ENCODE data around the gene DHRS13. TPM values are rescaled to one million over a fixed set of nuclear protein-coding genes. Genes with fewer than 3 reads are reported as not detected.

Gene DHRS13
- total RNA-seq, 4 donors from 2014 or later, result 10.6 to 16.2 (median 13.3) TPM

DNA sequence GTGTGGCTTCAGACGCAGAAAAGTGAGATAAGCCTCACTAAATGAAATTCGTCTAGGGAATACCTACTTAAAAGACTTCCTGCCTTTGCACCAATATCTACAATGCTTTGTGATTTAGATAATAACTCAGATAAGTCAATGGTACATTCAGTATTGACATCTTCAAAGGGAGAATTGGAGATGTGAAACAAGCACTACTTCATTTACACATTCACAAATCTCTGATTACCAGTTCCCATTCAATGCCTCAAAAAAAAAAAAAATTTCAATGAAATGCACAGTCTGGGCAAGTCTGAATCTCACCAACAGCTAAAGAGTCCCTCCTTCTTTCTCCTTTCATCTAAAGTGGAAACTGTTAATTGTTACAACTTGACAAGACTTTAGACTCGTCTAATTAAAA, 44.8 kb upstream of the DHRS13 start:
- Histone ChIP-seq H3K27ac (no peak overlapping the region), H3K27me3 (no peaks in the 10 kb centered on the region), H3K4me1 (peaks cover 19 to 41% of the 10 kb centered on the region in 2 donors), H3K9me3 (no peaks in the 10 kb centered on the region), H3K36me3 (peaks cover 0 to 4% of the 10 kb centered on the region in 2 donors), H3K4me3 (replicated peaks in 1 of 3) (no peak overlapping the region)
- no peak for TF ChIP-seq POLR2A (IDR thresholded peaks at IDR 0.05)
- TF ChIP-seq, protein P1, sequence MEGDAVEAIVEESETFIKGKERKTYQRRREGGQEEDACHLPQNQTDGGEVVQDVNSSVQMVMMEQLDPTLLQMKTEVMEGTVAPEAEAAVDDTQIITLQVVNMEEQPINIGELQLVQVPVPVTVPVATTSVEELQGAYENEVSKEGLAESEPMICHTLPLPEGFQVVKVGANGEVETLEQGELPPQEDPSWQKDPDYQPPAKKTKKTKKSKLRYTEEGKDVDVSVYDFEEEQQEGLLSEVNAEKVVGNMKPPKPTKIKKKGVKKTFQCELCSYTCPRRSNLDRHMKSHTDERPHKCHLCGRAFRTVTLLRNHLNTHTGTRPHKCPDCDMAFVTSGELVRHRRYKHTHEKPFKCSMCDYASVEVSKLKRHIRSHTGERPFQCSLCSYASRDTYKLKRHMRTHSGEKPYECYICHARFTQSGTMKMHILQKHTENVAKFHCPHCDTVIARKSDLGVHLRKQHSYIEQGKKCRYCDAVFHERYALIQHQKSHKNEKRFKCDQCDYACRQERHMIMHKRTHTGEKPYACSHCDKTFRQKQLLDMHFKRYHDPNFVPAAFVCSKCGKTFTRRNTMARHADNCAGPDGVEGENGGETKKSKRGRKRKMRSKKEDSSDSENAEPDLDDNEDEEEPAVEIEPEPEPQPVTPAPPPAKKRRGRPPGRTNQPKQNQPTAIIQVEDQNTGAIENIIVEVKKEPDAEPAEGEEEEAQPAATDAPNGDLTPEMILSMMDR (IDR thresholded peaks at IDR 0.05), result no peak
- intact Hi-C loops (cut with DNase I), result loop anchor here (5.0 kb wide), 1 partner anchor 40 kb away; no protein-coding TSS in a partner anchor
- WGBS, 2 donors, result 68 to 72% methylated on average over 3 of the region's 3 CpGs
- DNase-seq, result no peak

DNA sequence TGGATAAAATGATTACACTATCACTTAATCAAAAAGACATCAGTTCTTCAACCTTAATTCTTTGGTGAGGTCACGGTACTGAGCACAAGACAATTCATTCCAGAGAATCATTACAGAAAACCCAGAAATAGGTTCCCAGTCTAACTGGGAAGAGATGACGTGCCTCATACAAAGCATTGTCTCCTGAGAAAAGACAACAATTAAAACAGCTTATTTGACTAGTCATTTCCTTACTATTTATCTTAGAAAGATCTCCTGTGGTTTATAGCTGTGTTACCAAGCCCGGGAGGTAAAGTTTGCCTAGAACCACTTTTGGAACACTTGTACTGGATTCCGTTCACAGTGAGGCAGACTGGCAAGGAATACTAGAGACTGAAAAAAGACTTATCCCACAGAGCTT, 43.4 kb upstream of the DHRS13 start:
- no peaks in the 10 kb centered on the region for H3K27me3 ChIP-seq
- H3K9me3 ChIP-seq, result no peaks in the 10 kb centered on the region
- peak overlapping the region in 2 of 3 donors; percentile 20 to 40 for H3K27ac ChIP-seq
- no peak overlapping the region for H3K4me3 ChIP-seq (replicated peaks in 1 of 3)
- intact Hi-C loops (cut with DNase I), result loop anchor here (5.0 kb wide), 1 partner anchor 39 kb away; no protein-coding TSS in a partner anchor
- TF ChIP-seq, protein P1 (IDR thresholded peaks at IDR 0.05), result no peak
- no peak for TF ChIP-seq POLR2A (IDR thresholded peaks at IDR 0.05)
- no peak for DNase-seq
- peaks cover 19 to 40% of the 10 kb centered on the region in 2 donors for H3K4me1 ChIP-seq
- 48 to 51% methylated on average over 4 of the region's 4 CpGs for WGBS, 2 donors
- peaks cover 0 to 4% of the 10 kb centered on the region in 2 donors for H3K36me3 ChIP-seq

- Histone ChIP-seq H3K36me3 (peaks cover 0 to 4% of the 10 kb centered on the region in 2 donors), H3K4me3 (replicated peaks in 1 of 3) (no peak overlapping the region), H3K27me3 (no peaks in the 10 kb centered on the region), H3K27ac (no peak overlapping the region), H3K9me3 (no peaks in the 10 kb centered on the region), H3K4me1 (peaks cover 27 to 52% of the 10 kb centered on the region in 2 donors)
- WGBS, 2 donors, result 67 to 84% methylated on average over 8 of the region's 8 CpGs
- intact Hi-C loops (cut with DNase I), result loop anchor here (5.0 kb wide), 1 partner anchor 38 kb away; no protein-coding TSS in a partner anchor
- TF ChIP-seq POLR2A (IDR thresholded peaks at IDR 0.05), result no peak
- TF ChIP-seq, protein P1 (IDR thresholded peaks at IDR 0.05), result no peak
- DNase-seq, result no peak
Observed at GRCh38 chr17:28944862-28945741, 42.2 kb upstream of the DHRS13 start.

DNA sequence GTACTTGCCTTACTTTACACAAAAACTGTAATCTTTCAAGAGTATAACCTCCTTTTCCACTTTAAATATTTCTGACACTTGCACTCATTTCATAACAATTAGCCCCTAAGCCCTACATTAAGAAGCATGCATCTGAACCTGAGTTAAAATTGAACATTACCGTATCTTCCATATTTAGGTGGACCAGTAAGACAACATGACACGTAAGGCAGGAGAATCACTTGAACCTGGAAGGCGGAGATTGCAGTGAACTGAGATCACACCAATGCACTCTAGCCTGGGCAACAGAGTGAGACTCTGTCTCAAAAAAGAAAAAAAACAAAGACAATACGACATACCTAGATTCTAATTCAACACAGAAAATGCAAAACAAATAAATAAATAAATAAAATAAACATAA, 41.5 kb upstream of the DHRS13 start:
- TF ChIP-seq POLR2A (IDR thresholded peaks at IDR 0.05), result no peak
- TF ChIP-seq, protein P1 (IDR thresholded peaks at IDR 0.05), result no peak
- H3K36me3 ChIP-seq, result peaks cover 0 to 4% of the 10 kb centered on the region in 2 donors
- H3K27me3 ChIP-seq, result no peaks in the 10 kb centered on the region
- H3K4me1 ChIP-seq, result peaks cover 34 to 59% of the 10 kb centered on the region in 2 donors
- H3K27ac ChIP-seq, result no peak overlapping the region
- 85 to 90% methylated on average over 4 of the region's 4 CpGs for WGBS, 2 donors
- intact Hi-C loops (cut with DNase I), result no loop called here
- no peaks in the 10 kb centered on the region for H3K9me3 ChIP-seq
- DNase-seq, result no peak
- no peak overlapping the region for H3K4me3 ChIP-seq (replicated peaks in 1 of 3)

- no peaks in the 10 kb centered on the region for H3K27me3 ChIP-seq
- DNase-seq, result no peak
- H3K4me3 ChIP-seq (replicated peaks in 1 of 3), result no peak overlapping the region
- intact Hi-C loops (cut with DNase I), result no loop called here
- TF ChIP-seq, protein P1 (IDR thresholded peaks at IDR 0.05), result no peak
- no peak for TF ChIP-seq POLR2A (IDR thresholded peaks at IDR 0.05)
- peaks cover 36 to 65% of the 10 kb centered on the region in 2 donors for H3K4me1 ChIP-seq
- peaks cover 0 to 4% of the 10 kb centered on the region in 2 donors for H3K36me3 ChIP-seq
- WGBS, 2 donors, result 83 to 95% methylated on average over 2 of the region's 2 CpGs
- H3K9me3 ChIP-seq, result no peaks in the 10 kb centered on the region
- H3K27ac ChIP-seq, result no peak overlapping the region
Observed at GRCh38 chr17:28942925-28943324, 40.0 kb upstream of the DHRS13 start.
